GM18907 (cell line): ENCODE data around the gene NEURL2.
"Not testable (repeated sequence)": the region's sequence is repeated elsewhere in the genome, so short reads cannot be mapped to it uniquely, and the experiment has no call there.

ENCODE experiments used
- ATAC-seq: cut with Tn5 transposase; IDR thresholded peaks from one replicate; pipeline ENCODE4 v1.9.1; 2021; ENCODE audit warnings: mild to moderate bottlenecking, moderate library complexity; ENCODE audit not compliant: unreplicated experiment

Gene NEURL2

DNA sequence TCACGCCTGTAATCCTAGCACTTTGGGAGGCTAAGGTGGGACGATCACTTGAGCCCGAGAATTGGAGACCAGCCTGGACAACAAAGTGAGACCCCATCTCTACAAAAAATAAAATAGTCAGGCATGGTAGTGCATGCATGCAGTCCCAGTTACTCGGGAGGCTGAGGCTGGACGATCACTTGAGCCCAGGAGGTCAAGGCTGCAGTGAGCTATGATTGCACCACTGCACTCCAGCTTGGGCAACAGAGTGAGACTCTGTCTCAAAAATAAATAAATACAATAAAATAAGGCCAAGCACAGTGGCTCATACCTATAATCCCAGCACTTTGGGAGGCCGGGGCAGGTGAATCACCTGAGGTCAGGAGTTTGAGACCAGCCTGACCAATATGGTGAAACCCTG, 10.3 kb upstream of the NEURL2 start:
- not testable (repeated sequence) for ATAC-seq

DNA sequence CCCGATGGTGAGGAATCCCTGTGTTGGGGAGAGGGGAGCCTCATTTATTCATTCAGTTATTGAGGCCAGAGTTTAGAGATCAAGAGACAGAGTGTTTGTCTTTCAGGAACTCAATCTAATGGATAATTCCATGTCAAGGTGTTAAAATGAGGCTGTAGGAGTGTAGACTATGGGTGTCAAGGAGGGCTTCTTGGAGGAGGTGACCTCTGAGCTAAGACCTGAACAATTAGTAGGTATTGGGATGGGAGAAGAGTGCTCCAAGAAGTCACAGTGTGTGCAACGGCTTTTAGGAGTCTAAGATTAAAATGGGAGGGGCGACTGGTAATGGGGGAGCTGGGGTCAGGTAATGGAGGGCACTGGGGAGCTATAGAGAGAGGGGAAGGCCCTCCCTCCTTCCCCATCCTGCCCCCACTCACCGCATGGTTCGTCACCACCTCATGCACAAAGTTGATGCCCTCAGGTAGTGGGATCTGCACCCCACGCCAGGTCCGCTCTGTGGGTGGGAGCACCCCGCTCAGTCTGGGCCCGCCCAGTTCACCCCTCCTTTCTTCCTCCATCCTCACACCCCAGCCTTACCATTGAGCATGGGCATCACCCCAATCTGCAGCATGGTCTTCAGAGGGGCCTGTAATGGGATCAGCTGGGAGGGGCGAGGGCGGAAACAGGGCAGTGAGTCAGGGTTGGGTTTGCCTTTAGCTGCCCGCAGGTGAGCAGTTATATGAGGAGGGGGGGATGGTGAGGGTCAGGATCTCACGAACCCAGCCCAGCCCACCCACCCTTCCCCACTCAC, 8.2 kb upstream of the NEURL2 start:
- no peak for ATAC-seq

DNA sequence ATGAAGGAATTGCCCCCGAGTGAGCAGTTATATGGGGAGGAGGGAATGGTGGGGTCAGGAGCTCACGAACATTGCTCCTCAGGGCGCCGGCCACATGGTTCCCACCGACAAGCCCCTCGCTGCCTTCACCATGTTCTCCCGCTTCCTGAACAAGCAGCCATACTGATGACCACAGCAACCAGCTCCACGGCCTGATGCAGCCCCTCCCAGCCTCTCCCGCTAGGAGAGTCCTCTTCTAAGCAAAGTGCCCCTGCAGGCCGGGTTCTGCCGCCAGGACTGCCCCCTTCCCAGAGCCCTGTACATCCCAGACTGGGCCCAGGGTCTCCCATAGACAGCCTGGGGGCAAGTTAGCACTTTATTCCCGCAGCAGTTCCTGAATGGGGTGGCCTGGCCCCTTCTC, 7.3 kb upstream of the NEURL2 start:
- ATAC-seq = no peak

DNA sequence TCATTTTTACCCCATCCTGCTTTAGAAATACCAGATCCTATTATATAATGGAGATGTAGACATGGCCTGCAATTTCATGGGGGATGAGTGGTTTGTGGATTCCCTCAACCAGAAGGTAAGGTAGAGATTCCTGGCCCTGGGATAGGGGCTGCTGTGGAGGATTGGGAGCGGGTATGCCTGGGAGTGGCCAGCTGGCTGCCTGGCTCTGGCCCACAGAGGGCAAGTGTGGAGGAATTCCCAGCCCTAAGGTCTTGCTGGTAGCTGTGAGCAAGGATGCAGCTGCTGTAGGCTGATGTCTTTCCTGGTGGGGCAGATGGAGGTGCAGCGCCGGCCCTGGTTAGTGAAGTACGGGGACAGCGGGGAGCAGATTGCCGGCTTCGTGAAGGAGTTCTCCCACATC, 6.7 kb upstream of the NEURL2 start:
- no peak for ATAC-seq

DNA sequence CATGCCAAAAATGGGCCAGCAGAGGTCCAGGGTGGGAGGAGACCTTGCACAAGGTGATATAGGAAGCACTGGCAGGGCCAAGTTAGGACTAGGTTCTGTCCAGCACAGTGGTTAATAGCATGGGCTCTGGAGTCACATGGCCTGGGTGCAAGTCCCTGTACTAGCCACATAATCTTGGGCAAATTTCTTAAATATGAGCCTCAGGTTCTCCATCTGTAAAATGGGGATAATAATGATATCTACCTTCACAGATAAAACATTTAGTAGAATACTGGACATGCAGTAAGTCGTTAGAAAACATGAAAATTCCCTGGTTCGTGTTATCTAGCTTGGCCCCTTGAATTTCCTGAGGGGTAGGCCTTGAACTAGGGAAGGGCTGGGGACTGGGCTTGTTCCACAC, 6.3 kb upstream of the NEURL2 start:
- no peak for ATAC-seq

DNA sequence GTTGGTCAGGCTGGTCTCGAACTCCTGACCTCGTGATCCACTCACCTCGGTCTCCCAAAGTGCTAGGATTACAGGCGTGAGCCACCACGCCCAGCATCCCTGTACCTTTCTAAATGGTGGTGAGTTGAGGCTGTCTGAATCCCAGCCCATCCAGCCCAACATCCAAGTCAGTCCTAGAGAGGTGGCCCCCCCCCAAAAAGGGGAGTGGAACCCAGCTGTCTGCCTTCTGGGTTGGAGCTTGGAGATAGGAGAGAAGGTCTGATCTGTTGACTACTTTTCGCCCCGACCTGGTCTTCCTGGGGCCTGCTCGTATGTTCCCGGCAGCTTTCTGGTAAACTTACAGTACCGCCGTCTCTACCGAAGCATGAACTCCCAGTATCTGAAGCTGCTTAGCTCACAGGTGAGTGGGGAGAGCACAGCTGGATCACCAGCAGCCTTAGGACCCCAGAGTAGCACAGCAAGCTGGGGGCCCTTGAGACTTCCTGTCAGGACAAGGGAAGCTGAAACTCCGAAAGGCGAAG, 5.7 kb upstream of the NEURL2 start:
- no peak for ATAC-seq

DNA sequence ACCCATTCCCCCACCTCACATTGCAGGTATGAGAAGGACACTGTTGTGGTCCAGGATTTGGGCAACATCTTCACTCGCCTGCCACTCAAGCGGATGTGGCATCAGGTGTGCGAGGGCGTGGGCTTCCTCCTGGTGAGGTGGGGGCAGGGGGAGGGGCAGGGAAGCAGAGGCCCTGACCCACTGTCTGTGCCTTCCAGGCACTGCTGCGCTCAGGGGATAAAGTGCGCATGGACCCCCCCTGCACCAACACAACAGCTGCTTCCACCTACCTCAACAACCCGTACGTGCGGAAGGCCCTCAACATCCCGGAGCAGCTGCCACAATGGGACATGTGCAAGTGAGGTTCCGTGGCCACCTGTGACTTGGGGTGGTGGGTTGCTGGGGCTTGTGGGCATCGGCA, 3.8 kb upstream of the NEURL2 start:
- no peak for ATAC-seq

DNA sequence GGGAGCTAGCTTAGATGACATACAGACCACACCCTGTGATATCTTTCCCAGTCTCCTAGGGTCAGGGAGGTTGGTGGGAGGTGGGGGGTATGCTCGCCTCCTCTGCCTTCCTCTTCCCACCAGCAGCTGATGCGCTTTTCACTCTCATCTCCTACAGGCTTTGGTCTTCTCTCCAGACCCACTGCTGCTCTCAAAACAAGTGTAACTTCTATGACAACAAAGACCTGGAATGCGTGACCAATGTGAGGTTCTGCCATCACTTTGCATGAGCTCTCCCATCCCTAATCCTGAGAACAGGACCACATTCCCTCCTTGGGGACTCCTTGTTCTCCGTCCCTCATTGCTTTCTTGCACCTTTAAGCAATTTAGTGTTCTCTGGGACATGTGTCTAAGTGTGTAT, 2.8 kb upstream of the NEURL2 start:
- no peak for ATAC-seq

DNA sequence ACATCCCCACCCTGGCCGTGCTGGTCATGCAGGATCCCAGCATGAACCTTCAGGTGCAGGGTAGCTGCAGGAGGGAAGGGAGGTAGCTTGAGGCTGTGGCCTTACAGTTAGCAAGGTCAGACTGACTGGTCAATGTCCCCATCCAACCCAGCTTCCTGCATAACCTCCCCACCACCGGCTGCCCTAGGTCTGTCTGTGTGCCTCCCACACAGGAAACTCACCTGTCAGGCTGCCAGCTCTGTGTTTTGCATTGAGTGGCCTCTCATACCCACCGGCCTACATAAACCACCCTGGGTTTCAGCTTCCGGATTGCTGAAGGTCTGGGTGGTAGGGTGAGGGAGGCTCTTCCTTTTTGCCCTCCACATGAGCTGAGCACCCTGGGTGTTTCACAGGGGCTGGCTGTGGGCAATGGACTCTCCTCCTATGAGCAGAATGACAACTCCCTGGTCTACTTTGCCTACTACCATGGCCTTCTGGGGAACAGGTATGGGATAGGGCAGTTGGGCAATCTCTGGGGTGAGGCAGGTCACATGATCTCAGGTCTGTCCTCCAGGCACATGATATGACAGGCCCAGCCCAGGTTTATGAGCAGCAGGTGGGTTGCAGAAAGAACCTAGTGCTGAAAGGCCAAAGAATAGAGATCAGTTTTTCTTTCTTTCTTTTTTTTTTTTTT, 2.0 kb upstream of the NEURL2 start:
- no peak for ATAC-seq

DNA sequence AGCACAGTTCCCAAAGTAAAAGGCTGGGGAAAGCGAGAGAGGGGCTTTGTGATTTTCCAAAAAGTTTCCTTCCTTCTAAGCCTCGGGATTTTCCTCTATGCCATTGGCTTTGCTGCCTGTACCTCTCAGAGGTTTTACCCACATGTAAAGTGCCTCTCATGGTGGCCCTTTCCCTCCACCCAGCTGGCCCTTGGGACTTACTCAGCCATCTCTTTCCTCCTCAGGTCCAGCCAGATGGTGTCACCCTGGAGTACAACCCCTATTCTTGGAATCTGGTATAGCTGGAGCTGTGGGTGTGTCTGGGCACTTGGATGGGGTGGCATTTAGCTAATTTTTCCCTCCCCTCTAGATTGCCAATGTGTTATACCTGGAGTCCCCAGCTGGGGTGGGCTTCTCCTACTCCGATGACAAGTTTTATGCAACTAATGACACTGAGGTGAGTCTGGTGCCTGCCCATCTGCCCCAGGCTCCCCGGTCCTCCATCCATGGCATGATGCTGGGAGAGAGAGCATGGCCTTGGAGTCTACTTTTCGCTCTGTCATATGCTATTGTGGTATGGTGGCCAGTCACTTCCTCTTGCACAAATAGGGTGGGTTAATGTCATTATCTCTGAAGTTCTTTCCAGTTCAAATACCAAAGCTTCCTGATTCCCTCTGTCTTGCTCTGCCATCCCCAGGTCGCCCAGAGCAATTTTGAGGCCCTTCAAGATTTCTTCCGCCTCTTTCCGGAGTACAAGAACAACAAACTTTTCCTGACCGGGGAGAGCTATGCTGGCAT, 1.2 kb upstream of the NEURL2 start:
- no peak for ATAC-seq

DNA sequence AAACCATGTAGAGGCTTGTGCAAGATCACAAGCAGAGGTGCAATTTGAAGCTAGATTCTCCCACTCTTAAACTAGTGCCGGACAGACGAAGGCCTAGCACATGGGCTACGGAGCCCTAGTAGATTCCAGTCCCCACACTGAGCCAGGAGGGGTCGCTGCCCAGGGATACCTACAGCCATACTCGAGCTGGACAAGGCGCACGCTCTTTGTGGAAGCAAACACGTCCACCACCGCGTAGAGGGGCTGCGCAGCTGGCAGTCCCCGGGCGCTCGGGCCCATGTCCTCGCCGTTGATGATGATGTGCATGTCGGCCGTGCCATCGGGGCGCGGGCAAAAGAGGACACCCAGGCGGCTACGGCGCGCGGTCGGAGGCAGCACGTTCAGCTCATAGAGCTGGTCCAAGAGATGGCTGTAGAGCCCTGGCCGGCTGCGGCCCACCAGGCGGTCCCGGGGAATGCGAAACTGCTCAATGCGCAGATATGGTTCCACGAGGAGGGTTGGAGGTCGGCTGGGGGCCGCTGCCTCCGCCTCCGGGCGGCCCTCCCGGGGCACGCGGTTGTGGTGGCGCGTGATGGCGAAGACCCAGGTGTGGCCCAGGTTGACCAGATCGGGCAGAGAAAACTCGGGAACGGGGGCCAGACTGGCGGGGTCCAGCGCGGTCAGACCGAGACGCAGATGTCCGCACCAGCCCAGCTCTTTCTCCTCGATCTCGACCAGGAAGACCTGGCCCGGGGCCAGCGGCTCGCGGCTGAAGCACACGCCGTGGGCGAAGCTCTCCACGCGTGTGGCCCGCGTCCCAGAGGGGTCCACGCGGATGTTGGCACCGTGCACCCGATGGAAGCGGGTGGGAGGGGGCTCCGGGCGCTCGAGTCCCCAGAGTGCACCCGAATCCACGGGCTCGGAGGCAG, 677 bp downstream of the NEURL2 start:
- ATAC-seq = peak; percentile 17

DNA sequence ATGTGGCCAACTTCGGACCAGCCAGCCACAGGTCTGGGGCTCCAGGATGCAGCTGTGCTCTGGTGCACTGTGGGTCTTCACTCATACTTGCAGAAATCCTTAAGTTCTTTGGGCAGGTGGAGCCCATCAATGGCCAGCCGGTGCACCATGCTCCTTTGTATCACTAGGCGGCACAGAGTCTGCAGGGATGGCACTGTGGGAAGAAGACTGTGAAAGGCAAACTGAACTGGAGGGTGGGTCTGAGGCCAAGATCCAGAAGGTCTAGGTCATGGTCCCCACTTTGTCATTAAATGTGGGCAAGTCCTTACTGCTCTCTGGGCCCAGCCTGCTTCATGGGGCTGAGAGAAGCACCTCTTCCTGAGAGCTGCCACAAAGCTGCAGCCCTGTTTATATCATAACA, 2.3 kb downstream of the NEURL2 start:
- ATAC-seq = no peak

DNA sequence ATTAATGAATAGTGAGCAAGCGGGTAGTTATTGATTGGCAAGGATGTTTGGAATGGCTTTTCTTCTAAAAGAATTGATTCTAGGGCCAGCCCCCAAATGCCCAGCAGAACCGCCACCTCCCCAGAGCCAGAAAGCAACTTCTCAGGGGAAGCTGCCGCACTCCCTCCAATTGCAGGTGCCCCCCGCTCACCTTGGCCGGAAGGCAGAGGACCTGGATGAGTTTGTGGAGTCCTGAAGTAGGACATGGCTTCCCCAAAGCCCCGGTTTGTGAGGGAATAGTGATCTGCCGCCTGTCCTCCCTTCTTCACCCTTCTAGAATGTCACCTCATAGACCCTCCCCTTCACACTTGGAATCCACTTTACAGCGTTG, 3.7 kb downstream of the NEURL2 start, which contains the start of gene SPATA25:
TSS of gene SPATA25 (minus strand) at position 277 of the 370 bp plus-strand sequence. CDS start at position 245, 32 bp downstream.
- no peak for ATAC-seq

DNA sequence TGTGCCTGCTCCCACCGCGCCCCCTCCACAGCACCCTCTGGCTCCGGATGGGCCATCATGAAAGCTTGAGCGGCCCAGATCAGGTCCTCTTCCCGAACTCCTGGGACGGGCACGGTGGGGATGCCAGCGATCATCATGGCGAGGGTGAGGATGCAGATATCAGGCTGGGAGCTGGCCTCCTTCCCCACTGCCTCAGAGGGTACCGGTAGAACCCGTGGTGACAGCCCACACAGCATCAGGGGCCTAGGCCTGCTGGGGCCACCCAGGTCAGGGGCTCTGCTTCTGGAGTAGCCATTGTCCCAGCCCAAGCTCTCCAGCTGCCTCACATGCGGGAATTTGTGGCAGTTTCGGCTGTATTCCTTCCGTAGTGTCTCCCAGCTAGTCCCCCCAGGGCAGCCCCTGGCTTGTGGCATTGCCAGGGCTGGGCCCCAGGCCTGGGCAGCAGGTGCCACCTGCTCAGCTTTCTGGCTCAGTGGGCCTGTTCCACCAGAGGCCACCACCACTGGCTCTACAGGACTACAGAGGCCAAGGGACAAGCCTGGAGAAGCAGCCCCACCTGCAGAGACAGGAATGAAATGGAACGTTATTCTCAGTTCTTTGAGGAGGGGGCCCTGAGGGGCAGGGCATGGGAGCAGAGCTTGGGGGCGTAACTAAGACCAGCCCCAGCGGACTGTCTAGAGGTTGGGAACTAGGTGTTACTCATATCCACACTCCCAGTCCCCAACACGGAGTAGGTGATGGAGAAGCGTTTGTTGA, 4.2 kb downstream of the NEURL2 start:
- ATAC-seq = no peak

DNA sequence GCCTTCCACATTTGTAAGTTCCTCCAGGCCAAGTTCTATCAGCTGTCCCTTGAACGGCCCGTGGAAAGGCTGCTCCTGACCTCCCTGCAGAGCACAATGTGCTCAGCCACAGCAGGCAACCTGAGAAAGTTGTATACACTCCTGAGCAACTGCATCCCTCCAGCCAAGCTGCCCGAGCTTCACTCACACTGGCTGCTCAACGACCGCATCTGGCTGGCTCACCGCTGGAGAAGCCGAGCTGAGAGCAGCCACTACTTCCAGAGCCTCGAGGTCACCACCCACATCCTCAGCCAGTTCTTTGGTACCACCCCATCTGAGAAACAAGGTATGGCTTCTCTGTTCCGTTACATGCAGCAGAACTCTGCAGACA, 7.9 kb downstream of the NEURL2 start:
- no peak for ATAC-seq

DNA sequence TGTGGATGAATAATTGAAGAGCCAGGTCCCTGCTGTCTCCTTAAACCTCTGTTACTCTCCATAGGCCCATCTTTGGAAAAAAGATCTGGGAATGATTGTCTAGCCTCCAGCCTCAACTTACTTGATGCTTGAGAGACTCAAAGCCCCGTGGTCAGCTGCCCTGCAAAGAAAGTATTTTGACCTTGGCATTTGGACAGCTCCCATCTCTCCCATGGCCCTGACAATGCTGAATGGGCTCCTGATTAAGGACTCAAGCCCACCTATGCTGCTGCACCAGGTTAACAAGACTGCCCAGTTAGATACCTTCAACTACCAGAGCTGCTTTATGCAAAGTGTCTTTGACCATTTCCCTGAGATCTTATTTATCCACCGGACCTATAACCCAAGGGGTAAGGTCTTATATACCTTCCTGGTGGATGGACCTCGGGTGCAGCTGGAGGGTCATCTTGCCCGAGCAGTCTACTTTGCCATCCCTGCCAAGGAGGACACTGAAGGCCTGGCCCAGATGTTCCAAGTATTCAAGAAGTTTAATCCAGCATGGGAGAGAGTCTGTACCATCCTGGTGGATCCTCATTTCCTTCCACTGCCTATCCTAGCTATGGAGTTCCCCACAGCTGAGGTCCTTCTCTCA, 8.4 kb downstream of the NEURL2 start:
- ATAC-seq = no peak

DNA sequence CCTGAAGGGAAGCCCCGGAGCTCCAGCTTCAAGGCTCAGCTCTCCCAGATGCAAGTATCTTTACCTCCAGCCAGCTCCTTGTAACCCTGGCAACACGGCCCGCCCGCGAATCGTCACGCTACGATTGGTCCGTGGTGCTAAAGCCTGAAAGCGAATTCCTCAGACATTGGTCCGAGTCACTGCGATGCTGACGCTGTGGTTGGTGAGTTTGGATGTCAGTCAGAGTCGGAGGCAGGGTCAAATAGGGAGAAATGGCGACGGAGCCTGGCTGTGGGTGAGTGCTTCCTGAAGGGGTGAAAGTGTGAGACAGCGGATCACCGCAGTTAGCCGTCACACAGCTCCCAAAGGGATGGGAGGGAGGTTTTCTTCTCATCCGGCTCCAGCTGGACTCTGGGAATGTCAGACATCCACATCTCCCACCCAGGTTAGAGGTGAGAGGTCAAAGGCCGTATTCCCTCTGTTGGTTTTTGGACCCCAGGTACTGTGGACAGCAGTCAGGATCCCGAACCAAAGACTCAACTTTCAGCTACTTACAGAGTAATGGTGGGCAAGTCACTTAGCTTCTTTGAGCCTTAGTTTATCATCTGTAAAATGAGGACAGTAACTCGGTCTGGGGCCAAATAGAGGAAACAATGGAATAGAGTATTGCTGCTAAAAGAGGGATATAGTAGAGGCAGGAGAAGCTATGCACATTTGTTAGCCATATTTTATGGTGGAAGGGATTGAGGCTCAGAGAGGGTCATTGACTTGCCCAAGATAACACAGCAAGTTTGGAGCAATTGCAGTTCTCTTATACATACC, 9.8 kb downstream of the NEURL2 start, which contains the start of gene ZSWIM1:
TSS of gene ZSWIM1 (plus strand) at position 240 of the 801 bp plus-strand sequence. CDS start 1,366 bp downstream, outside the sequence.
- ATAC-seq = peak; percentile 94

DNA sequence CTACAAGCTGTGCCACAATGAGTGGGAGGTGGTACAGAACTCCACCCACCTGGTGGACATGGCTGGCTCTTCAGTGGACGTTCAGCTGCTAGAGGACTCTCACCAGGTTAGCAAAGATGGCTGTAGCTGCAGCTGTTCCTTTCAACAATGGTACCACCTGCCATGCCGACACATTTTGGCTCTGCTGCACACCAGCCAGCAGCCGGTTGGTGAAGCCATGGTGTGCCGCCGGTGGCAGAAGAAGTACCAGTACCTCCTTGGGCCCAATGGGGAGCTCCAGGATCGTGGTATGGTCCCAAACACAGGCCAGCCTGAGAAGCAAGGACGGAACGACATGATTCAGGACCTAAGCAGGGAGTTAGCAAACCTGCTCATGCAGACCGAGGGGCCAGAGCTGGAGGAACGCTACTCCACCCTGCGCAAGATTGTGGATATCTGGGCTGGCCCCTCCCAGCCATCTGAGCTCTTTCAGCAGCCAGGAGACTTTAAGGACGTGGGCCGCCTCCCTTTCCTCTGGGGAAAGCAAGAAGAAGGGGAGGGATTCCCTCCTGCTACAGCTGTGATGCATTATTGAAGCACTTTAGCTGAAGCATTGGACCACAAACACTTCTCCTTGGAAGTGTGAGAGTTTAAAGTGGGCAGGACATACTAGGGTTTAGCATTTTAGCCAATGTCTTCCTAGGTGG, 12.8 kb downstream of the NEURL2 start:
- ATAC-seq = no peak
